Keratinocyte (primary cell): ENCODE results near the gene PARD3B.

Source experiments
- EZH2 ChIP-seq: IDR thresholded peaks from one replicate; pipeline ENCODE4 v1.6.1; 2012; ENCODE audit warnings: inconsistent platforms, mild to moderate bottlenecking, low read length, moderate library complexity
- TF ChIP-seq, protein P1 (sequence below), 3 experiments: IDR thresholded peaks in 1 of 3; conservative IDR thresholded peaks in 1 of 3; optimal IDR thresholded peaks in 1 of 3; 2 replicates in 2 of 3; 3 replicates in 1 of 3; pipeline versions ENCODE3 to v1.5.1; 2011; ENCODE audit warnings: low read length in 3 of 3, mild to moderate bottlenecking in 3 of 3, moderate library complexity in 2 of 3, control low read depth in 1 of 3, inconsistent platforms in 1 of 3; ENCODE audit not compliant: insufficient read depth in 2 of 3; ENCODE audit errors: extremely low read depth in 1 of 3

- TF ChIP-seq, protein P1, sequence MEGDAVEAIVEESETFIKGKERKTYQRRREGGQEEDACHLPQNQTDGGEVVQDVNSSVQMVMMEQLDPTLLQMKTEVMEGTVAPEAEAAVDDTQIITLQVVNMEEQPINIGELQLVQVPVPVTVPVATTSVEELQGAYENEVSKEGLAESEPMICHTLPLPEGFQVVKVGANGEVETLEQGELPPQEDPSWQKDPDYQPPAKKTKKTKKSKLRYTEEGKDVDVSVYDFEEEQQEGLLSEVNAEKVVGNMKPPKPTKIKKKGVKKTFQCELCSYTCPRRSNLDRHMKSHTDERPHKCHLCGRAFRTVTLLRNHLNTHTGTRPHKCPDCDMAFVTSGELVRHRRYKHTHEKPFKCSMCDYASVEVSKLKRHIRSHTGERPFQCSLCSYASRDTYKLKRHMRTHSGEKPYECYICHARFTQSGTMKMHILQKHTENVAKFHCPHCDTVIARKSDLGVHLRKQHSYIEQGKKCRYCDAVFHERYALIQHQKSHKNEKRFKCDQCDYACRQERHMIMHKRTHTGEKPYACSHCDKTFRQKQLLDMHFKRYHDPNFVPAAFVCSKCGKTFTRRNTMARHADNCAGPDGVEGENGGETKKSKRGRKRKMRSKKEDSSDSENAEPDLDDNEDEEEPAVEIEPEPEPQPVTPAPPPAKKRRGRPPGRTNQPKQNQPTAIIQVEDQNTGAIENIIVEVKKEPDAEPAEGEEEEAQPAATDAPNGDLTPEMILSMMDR (optimal IDR thresholded peaks at IDR 0.05 in 1 of 3, IDR thresholded peaks at IDR 0.05 in 1 of 3, conservative IDR thresholded peaks at IDR 0.05 in 1 of 3; ENCODE audit: extremely low read depth in 1 of 3, insufficient read depth in 2 of 3, low read length in 3 of 3), result no peak
- no peak for TF ChIP-seq EZH2
These were observed 375.5 kb downstream of the PARD3B start for GRCh38 chr2:204920776-204921175.
